CD8-positive, alpha-beta memory T cell (primary cell): ENCODE data around the gene AHCTF1. TPM values are rescaled to one million over a fixed set of nuclear protein-coding genes. Genes with fewer than 3 reads are reported as not detected.
"Not testable (repeated sequence)": the region's sequence is repeated elsewhere in the genome, so short reads cannot be mapped to it uniquely, and the experiment has no call there.

Experiments used
- CTCF ChIA-PET: fragments of 350-600 bp; sonication (Branson Sonifier 250); formaldehyde crosslinking; loops from one replicate; lab custom pipeline; 2021; ENCODE audit warnings: antibody characterized with exemption; lab: Charles Lee
- POLR2A ChIA-PET: fragments of 350-600 bp; sonication (Branson Sonifier 250); formaldehyde crosslinking; loops from one replicate; lab custom pipeline; 2021; ENCODE audit warnings: antibody characterized with exemption; lab: Charles Lee
- DNase-seq, 5 donors: peaks; one replicate each; pipeline versions ENCODE4 v3.0.0 to v3.0.0-alpha.2; 2020 to 2022; ENCODE audit warnings: mixed read lengths in 1 of 5
- H3K27ac ChIP-seq: one replicate; pipeline ENCODE4 v1.7.0; 2013; ENCODE audit warnings: low read depth, mild to moderate bottlenecking, low read length, moderate library complexity
- H3K27me3 ChIP-seq: 2 replicates; pipeline ENCODE4 v1.7.0; 2013; ENCODE audit warnings: low read length, mild to moderate bottlenecking; ENCODE audit not compliant: insufficient read depth, poor library complexity, severe bottlenecking
- H3K36me3 ChIP-seq: 2 replicates; pipeline ENCODE4 v1.7.0; 2013; ENCODE audit warnings: mild to moderate bottlenecking, low read length, moderate library complexity; ENCODE audit not compliant: insufficient read depth
- H3K4me1 ChIP-seq: 2 replicates; pipeline ENCODE4 v1.7.0; 2013; ENCODE audit warnings: mild to moderate bottlenecking, low read length, moderate library complexity; ENCODE audit not compliant: insufficient read depth
- H3K4me3 ChIP-seq: 2 replicates; pipeline ENCODE4 v1.7.0; 2013; ENCODE audit warnings: mild to moderate bottlenecking, low read length
- H3K9me3 ChIP-seq: 2 replicates; pipeline ENCODE4 v1.7.0; 2013; ENCODE audit warnings: mild to moderate bottlenecking, low read length
- H3K27ac Mint-ChIP-seq, 8 donors: one replicate each; pipeline ENCODE4 v1.8.0; 2020 to 2021; ENCODE audit warnings: mixed read lengths in 8 of 8, mild to moderate bottlenecking in 6 of 8, inconsistent platforms in 3 of 8, moderate library complexity in 3 of 8
- H3K27me3 Mint-ChIP-seq, 2 donors: one replicate each; pipeline ENCODE4 v1.8.0; 2020 to 2021; ENCODE audit warnings: mixed read lengths in 2 of 2, mild to moderate bottlenecking in 1 of 2, moderate library complexity in 1 of 2
- H3K36me3 Mint-ChIP-seq, 3 donors: one replicate each; pipeline ENCODE4 v1.8.0; 2020 to 2021; ENCODE audit warnings: mixed read lengths in 3 of 3, inconsistent platforms in 1 of 3, mild to moderate bottlenecking in 1 of 3
- H3K4me1 Mint-ChIP-seq, 3 donors: one replicate each; pipeline ENCODE4 v1.8.0; 2020 to 2021; ENCODE audit warnings: mixed read lengths in 3 of 3, inconsistent platforms in 1 of 3, mild to moderate bottlenecking in 1 of 3
- H3K4me3 Mint-ChIP-seq, 7 donors: one replicate each; pipeline ENCODE4 v1.8.0; 2020 to 2021; ENCODE audit warnings: mixed read lengths in 7 of 7, mild to moderate bottlenecking in 6 of 7, moderate library complexity in 4 of 7, inconsistent platforms in 2 of 7
- H3K9me3 Mint-ChIP-seq, 5 donors: one replicate each; pipeline ENCODE4 v1.8.0; 2020 to 2022; ENCODE audit warnings: mixed read lengths in 5 of 5, mild to moderate bottlenecking in 3 of 5, moderate library complexity in 2 of 5, inconsistent platforms in 1 of 5
- polyA plus RNA-seq: library from polyadenylated mRNA; unstranded; fragments of 300-500 nt; fragmentation: Illumina TruSeq; gene quantifications from one replicate; pipeline ENCODE4 v1.2.3, GENCODE V29; 2021
- total RNA-seq, 2 experiments: library from RNA; stranded (reverse); gene quantifications; one replicate each; pipeline ENCODE4 v1.2.3, GENCODE V29; 2021

Gene AHCTF1
- total and polyA plus RNA-seq, 3 experiments from 2014 or later = 23.7 to 53.0 (median 49.6) TPM

DNA sequence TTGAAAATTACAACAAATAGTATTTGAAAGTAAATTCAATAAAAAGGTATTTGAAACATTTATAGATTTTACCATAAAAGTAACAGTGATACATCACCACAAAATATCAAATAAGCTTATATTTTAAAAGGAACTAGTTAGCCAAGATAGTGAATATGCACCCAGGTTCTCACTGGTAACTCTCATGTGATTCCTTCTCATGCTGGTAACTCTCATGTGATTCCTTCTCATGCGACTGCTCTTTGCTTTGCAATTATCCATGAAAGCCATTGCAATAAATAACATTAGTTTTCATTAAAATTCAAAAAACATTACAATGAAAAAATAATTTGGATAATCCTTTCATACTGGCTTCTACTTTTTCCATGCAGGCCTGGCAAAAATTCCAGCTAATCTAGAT, 75.4 kb downstream of the AHCTF1 start:
- CTCF ChIA-PET = interaction anchor here (0.5 kb wide), 1 partner anchor 9 kb away, joined by 4 read pairs; no protein-coding TSS in a partner anchor
- H3K27ac Mint-ChIP-seq = no peak overlapping the region
- Histone ChIP-seq H3K27ac (no peak overlapping the region), H3K9me3 (no peaks in the 10 kb centered on the region), H3K36me3 (peaks cover 43% of the 10 kb centered on the region), H3K4me3 (no peak overlapping the region), H3K27me3 (no peaks in the 10 kb centered on the region), H3K4me1 (no peaks in the 10 kb centered on the region)
- H3K4me1 Mint-ChIP-seq = no peaks in the 10 kb centered on the region
- DNase-seq = no peak
- no peaks in the 10 kb centered on the region for H3K9me3 Mint-ChIP-seq
- H3K27me3 Mint-ChIP-seq = no peaks in the 10 kb centered on the region
- no peak overlapping the region for H3K4me3 Mint-ChIP-seq
- peaks cover 10 to 90% (median 30%) of the 10 kb centered on the region in 3 donors for H3K36me3 Mint-ChIP-seq
- POLR2A ChIA-PET = no interaction called here

DNA sequence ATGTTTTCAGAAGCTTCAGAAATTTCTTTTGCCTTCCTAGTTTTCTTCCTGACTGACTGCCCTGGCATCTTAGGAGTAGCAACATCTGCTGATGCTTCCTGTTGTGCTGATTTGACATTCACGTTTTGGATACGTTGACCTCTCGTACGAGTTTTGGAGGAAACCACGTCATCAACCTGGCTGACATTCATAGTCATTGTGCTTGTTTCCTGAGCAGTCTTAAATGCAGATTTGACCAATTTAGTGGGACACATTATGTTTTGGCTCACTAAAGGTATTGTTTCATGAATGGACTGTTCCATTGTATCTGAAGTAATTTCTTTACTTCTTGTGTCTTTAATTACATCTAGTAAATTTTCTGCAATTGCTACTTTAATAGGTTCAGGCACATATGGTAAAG, 81.1 kb downstream of the AHCTF1 start:
- H3K9me3 Mint-ChIP-seq, H3K27me3 ChIP-seq, H3K27me3 Mint-ChIP-seq, H3K4me1 Mint-ChIP-seq, POLR2A ChIA-PET, H3K27ac ChIP-seq, DNase-seq, H3K9me3 ChIP-seq, H3K4me3 ChIP-seq, H3K4me1 ChIP-seq, CTCF ChIA-PET, H3K27ac Mint-ChIP-seq, H3K4me3 Mint-ChIP-seq: not testable (repeated sequence)
- peaks cover 8 to 84% (median 38%) of the 10 kb centered on the region in 3 donors for H3K36me3 Mint-ChIP-seq
- peaks cover 12% of the 10 kb centered on the region for H3K36me3 ChIP-seq

DNA sequence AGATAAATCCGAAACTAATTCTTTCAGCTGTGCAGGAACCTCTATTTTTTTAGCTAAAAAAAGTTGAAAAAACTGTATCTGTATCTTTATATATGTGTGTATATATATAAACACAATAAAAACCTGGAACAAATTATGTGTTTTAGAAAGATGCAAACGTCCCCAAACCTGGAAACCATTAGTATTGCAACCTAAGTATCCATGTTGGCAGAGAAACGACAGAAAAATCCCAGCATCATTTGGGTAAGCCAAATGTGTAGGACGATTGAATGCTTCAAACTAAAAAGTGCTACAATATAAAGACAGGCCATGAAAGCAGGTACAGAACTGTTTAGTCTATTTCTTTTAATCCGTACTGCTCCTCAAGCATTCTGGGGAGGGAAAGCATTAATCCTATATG, 87.9 kb downstream of the AHCTF1 start:
- Mint-ChIP-seq H3K4me1 (peaks cover 0 to 4% (median 0%) of the 10 kb centered on the region in 3 donors), H3K27ac (no peak overlapping the region), H3K4me3 (no peak overlapping the region), H3K27me3 (no peaks in the 10 kb centered on the region), H3K36me3 (peaks cover under 1 to 69% (median 23%) of the 10 kb centered on the region in 3 donors), H3K9me3 (no peaks in the 10 kb centered on the region)
- Histone ChIP-seq H3K27me3 (no peaks in the 10 kb centered on the region), H3K36me3 (peaks cover 19% of the 10 kb centered on the region), H3K27ac (no peak overlapping the region), H3K9me3 (no peaks in the 10 kb centered on the region), H3K4me3 (no peak overlapping the region), H3K4me1 (no peaks in the 10 kb centered on the region)
- no peak for DNase-seq
- POLR2A ChIA-PET = no interaction called here
- CTCF ChIA-PET = no interaction called here

DNA sequence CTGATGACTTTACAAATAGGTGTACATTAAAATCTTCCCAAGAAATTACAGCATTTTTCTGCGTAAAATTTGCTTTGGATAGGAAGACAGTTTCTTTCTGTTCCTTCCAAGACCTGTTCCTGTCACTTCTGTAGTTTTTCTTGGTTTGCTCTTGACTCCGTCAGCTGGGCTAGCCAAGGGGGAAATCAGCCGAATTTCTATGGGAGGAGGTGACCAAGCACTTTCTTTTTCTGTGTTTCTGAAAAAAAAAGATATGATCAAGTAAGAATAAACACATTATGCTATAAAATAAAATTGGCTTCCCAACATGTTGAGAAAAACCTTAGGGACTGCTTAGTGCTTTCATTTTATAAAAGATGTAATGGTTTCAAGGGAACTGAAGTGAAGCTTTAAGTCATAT, 91.0 kb downstream of the AHCTF1 start:
- H3K27ac ChIP-seq, H3K9me3 Mint-ChIP-seq, POLR2A ChIA-PET, H3K9me3 ChIP-seq, H3K27me3 ChIP-seq, DNase-seq, H3K4me3 ChIP-seq, H3K27me3 Mint-ChIP-seq, CTCF ChIA-PET, H3K4me1 ChIP-seq, H3K4me3 Mint-ChIP-seq: not testable (repeated sequence)
- Mint-ChIP-seq H3K36me3 (peaks cover 0 to 45% (median 14%) of the 10 kb centered on the region in 3 donors), H3K4me1 (peaks cover 8 to 12% (median 8%) of the 10 kb centered on the region in 3 donors), H3K27ac (peak overlapping the region in 1 of 8 donors; percentile 65)
- H3K36me3 ChIP-seq = peaks cover 14% of the 10 kb centered on the region

DNA sequence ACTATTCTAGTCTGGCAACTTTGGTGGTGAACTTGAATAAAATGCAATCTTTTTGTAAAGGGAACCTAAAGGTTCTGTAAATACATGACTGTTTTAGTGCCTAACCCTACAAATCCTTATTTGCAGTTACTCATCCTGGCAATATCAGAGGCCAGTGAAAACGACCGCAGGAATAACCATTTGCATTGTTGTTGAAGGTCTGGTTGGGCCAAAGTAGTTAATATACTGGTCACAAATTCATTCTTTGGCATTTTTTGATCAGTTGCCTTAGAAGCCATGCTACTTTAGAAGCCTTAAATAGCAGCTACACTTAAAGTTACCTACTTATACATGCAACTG, 93.7 kb downstream of the AHCTF1 start:
- CTCF ChIA-PET = no interaction called here
- Mint-ChIP-seq H3K27ac (peak overlapping the region in 1 of 8 donors; percentile 21), H3K36me3 (peaks cover 0 to 23% (median 11%) of the 10 kb centered on the region in 3 donors), H3K4me3 (no peak overlapping the region), H3K4me1 (peaks cover 4 to 12% (median 8%) of the 10 kb centered on the region in 3 donors), H3K27me3 (peaks cover 2 to 6% of the 10 kb centered on the region in 2 donors), H3K9me3 (no peaks in the 10 kb centered on the region)
- peaks cover 11% of the 10 kb centered on the region for H3K36me3 ChIP-seq
- no peak overlapping the region for H3K4me3 ChIP-seq
- DNase-seq = no peak
- H3K4me1 ChIP-seq = no peaks in the 10 kb centered on the region
- POLR2A ChIA-PET = no interaction called here
- no peaks in the 10 kb centered on the region for H3K9me3 ChIP-seq
- H3K27ac ChIP-seq = no peak overlapping the region
- no peaks in the 10 kb centered on the region for H3K27me3 ChIP-seq

DNA sequence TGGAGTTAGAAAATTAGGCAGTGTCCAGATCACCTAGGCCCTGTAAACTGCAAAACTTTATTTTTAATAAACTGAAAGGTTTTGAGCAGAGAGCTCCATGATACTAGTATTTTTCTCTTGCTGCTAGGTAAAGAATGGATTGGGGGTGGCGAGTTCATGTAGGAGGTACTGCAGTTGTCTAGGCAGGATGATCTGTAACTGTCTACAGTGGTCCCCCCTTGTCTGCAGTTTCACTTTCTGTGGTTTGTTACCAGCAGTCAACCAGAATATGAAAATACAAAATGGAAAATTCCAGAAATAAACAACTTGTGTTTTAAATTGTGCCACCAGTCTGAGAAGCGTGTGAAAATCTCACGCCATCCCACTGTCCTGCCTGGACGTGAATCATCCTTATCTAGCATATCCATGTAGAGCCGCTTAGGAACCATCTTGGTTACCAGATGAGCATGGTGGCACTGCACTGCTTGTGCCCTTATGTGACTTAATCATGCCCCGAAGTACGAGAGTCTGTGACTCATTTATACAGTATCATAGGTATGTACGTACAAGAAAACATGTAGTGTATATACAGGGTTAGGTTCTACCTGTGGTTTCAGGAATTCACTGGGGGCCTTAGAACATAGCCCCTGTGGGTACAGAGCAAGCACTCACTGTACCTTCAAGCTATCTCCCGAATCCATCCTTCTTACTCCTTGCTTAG, 94.2 kb downstream of the AHCTF1 start:
- Histone ChIP-seq H3K27me3 (no peaks in the 10 kb centered on the region), H3K4me3 (no peak overlapping the region), H3K27ac (no peak overlapping the region), H3K36me3 (peaks cover 6% of the 10 kb centered on the region), H3K4me1 (no peaks in the 10 kb centered on the region), H3K9me3 (no peaks in the 10 kb centered on the region)
- peaks cover 2 to 6% of the 10 kb centered on the region in 2 donors for H3K27me3 Mint-ChIP-seq
- peaks cover 0 to 18% (median 7%) of the 10 kb centered on the region in 3 donors for H3K36me3 Mint-ChIP-seq
- no peak overlapping the region for H3K4me3 Mint-ChIP-seq
- CTCF ChIA-PET = no interaction called here
- H3K9me3 Mint-ChIP-seq = no peaks in the 10 kb centered on the region
- peak overlapping the region in 1 of 8 donors; percentile 21 for H3K27ac Mint-ChIP-seq
- POLR2A ChIA-PET = no interaction called here
- H3K4me1 Mint-ChIP-seq = peaks cover 4 to 12% (median 8%) of the 10 kb centered on the region in 3 donors
- no peak for DNase-seq

DNA sequence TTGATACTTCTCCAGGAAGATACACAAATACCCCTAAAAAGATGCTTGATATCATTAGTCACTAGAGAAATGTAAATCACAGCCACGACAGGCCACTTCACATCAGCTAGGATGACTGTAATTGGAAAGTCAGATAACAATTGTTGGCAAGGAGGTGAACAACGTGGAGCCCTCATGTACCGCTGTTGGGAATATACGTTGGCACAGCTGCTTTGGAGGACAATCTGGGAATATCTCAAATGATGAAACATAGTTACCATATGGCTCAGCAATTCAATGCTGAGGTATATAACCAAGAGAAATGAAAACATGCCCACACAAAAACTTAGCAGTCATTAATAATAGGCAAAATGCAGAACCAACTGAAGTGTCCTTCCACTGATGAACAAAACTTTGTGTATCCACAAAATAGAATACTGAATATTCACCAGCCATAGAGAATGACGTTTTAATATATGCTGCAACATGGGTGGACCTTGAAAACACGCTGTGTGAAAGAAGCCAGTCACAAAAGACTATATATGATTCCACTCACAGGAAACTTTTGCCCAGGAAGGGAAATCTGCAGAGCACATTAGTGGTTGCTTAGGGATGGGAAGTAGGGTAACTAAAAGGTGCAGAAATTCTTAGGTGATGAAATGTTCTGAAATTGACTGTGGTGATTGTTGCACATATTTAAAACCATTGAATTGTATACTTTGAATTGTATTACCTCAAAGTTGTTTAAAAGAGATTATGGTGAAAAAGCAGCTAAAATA, 95.4 kb downstream of the AHCTF1 start:
- Histone ChIP-seq H3K9me3 (no peaks in the 10 kb centered on the region), H3K4me3 (no peak overlapping the region), H3K27ac (no peak overlapping the region), H3K27me3 (no peaks in the 10 kb centered on the region), H3K4me1 (no peaks in the 10 kb centered on the region), H3K36me3 (peaks cover 4% of the 10 kb centered on the region)
- ChIA-PET CTCF (no interaction called here), POLR2A (no interaction called here)
- DNase-seq = no peak
- H3K36me3 Mint-ChIP-seq = peaks cover 0 to 13% (median 7%) of the 10 kb centered on the region in 3 donors
- H3K4me3 Mint-ChIP-seq = peak overlapping the region in 1 of 7 donors; percentile 21
- no peak overlapping the region for H3K27ac Mint-ChIP-seq
- H3K9me3 Mint-ChIP-seq = peaks cover 0 to 2% (median 0%) of the 10 kb centered on the region in 5 donors
- peaks cover 2 to 14% of the 10 kb centered on the region in 2 donors for H3K27me3 Mint-ChIP-seq
- H3K4me1 Mint-ChIP-seq = peaks cover 4 to 12% (median 8%) of the 10 kb centered on the region in 3 donors

DNA sequence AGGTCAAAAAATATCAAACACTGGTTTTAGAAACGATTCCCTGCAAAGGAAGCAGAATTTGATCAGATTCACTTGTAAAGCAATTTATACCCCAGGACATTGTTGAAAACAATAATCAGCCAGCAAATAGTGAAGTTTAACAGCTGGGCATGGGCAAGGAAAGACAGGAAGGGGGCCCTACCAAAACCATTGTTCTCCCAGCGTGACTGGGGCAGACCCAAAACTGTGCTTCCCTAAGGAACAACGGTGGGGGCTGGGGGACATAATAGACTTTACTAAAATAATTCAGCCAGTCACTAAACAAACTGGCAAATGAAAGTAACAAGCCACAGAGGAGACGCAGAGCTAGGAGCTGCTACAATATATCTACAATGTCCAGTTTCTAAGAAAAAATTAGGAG, 100.2 kb downstream of the AHCTF1 start:
- H3K27ac ChIP-seq = no peak overlapping the region
- H3K27ac Mint-ChIP-seq = no peak overlapping the region
- H3K9me3 ChIP-seq = no peaks in the 10 kb centered on the region
- ChIA-PET CTCF (no interaction called here), POLR2A (no interaction called here)
- H3K27me3 Mint-ChIP-seq = peaks cover 2 to 36% of the 10 kb centered on the region in 2 donors
- no peak overlapping the region for H3K4me3 ChIP-seq
- H3K36me3 ChIP-seq = no peaks in the 10 kb centered on the region
- peaks cover 7 to 15% (median 11%) of the 10 kb centered on the region in 5 donors for H3K9me3 Mint-ChIP-seq
- H3K4me3 Mint-ChIP-seq = no peak overlapping the region
- no peak for DNase-seq
- H3K27me3 ChIP-seq = no peaks in the 10 kb centered on the region
- H3K4me1 ChIP-seq = no peaks in the 10 kb centered on the region
- peaks cover 0 to 1% (median 0%) of the 10 kb centered on the region in 3 donors for H3K4me1 Mint-ChIP-seq
- peaks cover 0 to 17% (median 6%) of the 10 kb centered on the region in 3 donors for H3K36me3 Mint-ChIP-seq
